Measurements from ENCODE around the gene TCEA2. TPM values are rescaled to one million over a fixed set of nuclear protein-coding genes. Genes with fewer than 3 reads are reported as not detected.

Gene TCEA2
- polyA plus RNA-seq, 1 donor from 2014 or later = 87.7 TPM

DNA sequence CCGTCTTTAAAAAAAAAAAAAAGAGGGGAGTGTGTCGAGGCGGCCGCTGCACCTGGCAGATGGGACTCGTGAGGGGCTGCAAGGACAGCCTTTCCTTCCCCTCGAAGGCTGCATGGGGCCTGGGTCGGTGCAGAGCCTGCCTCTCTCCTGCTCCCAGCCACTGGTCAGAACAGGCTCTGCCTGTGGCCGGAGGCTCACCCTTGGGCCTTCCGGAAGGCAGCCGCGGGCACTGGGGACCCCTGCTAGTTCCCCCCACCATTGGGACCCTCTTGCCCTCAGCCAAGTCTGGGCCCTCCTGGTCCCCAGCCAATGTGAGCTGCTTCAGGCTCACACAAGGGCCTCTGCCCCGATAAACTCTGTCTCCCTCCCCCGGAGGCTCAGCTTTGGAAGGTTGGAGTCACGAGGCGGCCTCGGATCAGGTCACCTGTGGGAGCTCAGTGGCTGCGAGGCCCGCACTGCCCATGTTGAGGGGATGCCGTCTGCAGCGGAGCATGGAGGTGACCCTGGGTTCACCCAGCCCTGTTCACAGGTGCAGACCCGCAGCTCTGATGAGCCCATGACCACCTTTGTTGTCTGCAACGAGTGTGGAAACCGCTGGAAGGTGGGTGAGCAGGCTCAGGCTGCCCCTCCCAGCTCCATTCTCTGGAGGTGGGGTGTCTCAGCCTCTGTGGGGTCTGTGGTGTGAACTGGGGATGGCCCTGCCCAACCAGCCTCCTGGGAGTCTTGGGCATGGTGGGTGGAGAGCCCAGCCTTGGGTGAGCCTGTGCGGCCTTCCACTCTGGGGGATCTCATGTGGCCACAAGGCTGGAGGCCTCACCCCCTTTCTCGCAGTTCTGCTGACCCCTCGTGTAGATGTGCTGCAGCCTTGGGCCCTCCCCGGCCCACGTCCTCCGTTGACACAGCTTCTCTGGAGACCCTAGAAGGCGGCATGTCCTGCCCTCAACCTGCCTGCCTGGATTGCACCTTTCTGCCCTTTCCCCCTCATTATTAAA lies 8.6 kb downstream of the TCEA2 start:
- Histone ChIP-seq H3F3A (ENCODE audit: insufficient read depth, low read length, poor library complexity, severe bottlenecking) (no peaks in the 10 kb centered on the region), H4K20me1 (ENCODE audit: insufficient read depth) (no peaks in the 10 kb centered on the region), H3K27me3 (ENCODE audit: insufficient read depth, low read depth, low read length) (no peaks in the 10 kb centered on the region), H2AFZ (ENCODE audit: low read depth, low read length) (no peak overlapping the region), H3K36me3 (ENCODE audit: insufficient read depth, low read length) (no peaks in the 10 kb centered on the region), H3K27ac (ENCODE audit: low read length) (no peak overlapping the region), H3K9me2 (ENCODE audit: insufficient read depth, low read length) (no peaks in the 10 kb centered on the region), H3K4me2 (ENCODE audit: low read length) (no peak overlapping the region), H3K9ac (ENCODE audit: low read length) (no peak overlapping the region), H3K79me2 (replicated peaks; ENCODE audit: insufficient read depth, low read length) (no peaks in the 10 kb centered on the region), H3K4me3 (ENCODE audit: low read length) (no peak overlapping the region), H3K9me3 (ENCODE audit: low read length) (no peaks in the 10 kb centered on the region)
- TF ChIP-seq RAD21 (conservative IDR thresholded peaks at IDR 0.05) (no peak), REST (IDR thresholded peaks at IDR 0.05; ENCODE audit: borderline replicate concordance) (no peak), EZH2 (IDR thresholded peaks at IDR 0.05; ENCODE audit: borderline replicate concordance, insufficient read depth, low read length, poor library complexity, severe bottlenecking) (no peak), EP300 (conservative IDR thresholded peaks at IDR 0.05; ENCODE audit: poor library complexity, severe bottlenecking) (no peak), POLR2AphosphoS5 (IDR thresholded peaks at IDR 0.05) (no peak), CTCF (IDR thresholded peaks at IDR 0.05; ENCODE audit: poor library complexity, severe bottlenecking) (no peak), SMC3 (conservative IDR thresholded peaks at IDR 0.05; ENCODE audit: poor library complexity) (no peak), MXI1 (conservative IDR thresholded peaks at IDR 0.05; ENCODE audit: poor library complexity, severe bottlenecking) (no peak), TAF1 (IDR thresholded peaks at IDR 0.05; ENCODE audit: low read depth) (no peak)

GRCh38 chr20:64072498-64073063 lies 9.6 kb downstream of the TCEA2 start:
- H3K4me2 ChIP-seq (ENCODE audit: low read length) = no peak overlapping the region
- H3K9me3 ChIP-seq (ENCODE audit: low read length) = no peaks in the 10 kb centered on the region
- H3K79me2 ChIP-seq (replicated peaks; ENCODE audit: insufficient read depth, low read length) = no peaks in the 10 kb centered on the region
- no peak for TF ChIP-seq POLR2AphosphoS5 (IDR thresholded peaks at IDR 0.05)
- no peaks in the 10 kb centered on the region for H3F3A ChIP-seq (ENCODE audit: insufficient read depth, low read length, poor library complexity, severe bottlenecking)
- H3K4me3 ChIP-seq (ENCODE audit: low read length) = no peak overlapping the region
- no peaks in the 10 kb centered on the region for H3K36me3 ChIP-seq (ENCODE audit: insufficient read depth, low read length)
- H3K9ac ChIP-seq (ENCODE audit: low read length) = no peak overlapping the region
- no peaks in the 10 kb centered on the region for H3K27me3 ChIP-seq (ENCODE audit: insufficient read depth, low read depth, low read length)
- no peak overlapping the region for H2AFZ ChIP-seq (ENCODE audit: low read depth, low read length)
- H4K20me1 ChIP-seq (ENCODE audit: insufficient read depth) = no peaks in the 10 kb centered on the region
- no peaks in the 10 kb centered on the region for H3K9me2 ChIP-seq (ENCODE audit: insufficient read depth, low read length)
- H3K27ac ChIP-seq (ENCODE audit: low read length) = no peak overlapping the region
